ENCODE measurements around the gene SLC16A9.
A peak's percentile ranks its signal among the peaks of the same experiment; 100 is the strongest.
"Not testable (repeated sequence)": the region's sequence is repeated elsewhere in the genome, so short reads cannot be mapped to it uniquely, and the experiment has no call there.

SLC16A9 gene

GRCh38 chr10:59674215-59674836 lies 35.3 kb downstream of the SLC16A9 start:
- DNase-seq (ENCODE audit: low read depth): peak; percentile 33
- H3K4me3 ChIP-seq (ENCODE audit: low read length): no peak overlapping the region
- TF ChIP-seq, protein P1, sequence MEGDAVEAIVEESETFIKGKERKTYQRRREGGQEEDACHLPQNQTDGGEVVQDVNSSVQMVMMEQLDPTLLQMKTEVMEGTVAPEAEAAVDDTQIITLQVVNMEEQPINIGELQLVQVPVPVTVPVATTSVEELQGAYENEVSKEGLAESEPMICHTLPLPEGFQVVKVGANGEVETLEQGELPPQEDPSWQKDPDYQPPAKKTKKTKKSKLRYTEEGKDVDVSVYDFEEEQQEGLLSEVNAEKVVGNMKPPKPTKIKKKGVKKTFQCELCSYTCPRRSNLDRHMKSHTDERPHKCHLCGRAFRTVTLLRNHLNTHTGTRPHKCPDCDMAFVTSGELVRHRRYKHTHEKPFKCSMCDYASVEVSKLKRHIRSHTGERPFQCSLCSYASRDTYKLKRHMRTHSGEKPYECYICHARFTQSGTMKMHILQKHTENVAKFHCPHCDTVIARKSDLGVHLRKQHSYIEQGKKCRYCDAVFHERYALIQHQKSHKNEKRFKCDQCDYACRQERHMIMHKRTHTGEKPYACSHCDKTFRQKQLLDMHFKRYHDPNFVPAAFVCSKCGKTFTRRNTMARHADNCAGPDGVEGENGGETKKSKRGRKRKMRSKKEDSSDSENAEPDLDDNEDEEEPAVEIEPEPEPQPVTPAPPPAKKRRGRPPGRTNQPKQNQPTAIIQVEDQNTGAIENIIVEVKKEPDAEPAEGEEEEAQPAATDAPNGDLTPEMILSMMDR (conservative IDR thresholded peaks at IDR 0.05; ENCODE audit: low read length): no peak

GRCh38 chr10:59672150-59672875 lies 37.3 kb downstream of the SLC16A9 start:
- H3K4me3 ChIP-seq (ENCODE audit: low read length): no peak overlapping the region
- TF ChIP-seq, protein P1 (conservative IDR thresholded peaks at IDR 0.05; ENCODE audit: low read length): no peak
- DNase-seq (ENCODE audit: low read depth): no peak

- TF ChIP-seq, protein P1 (conservative IDR thresholded peaks at IDR 0.05; ENCODE audit: low read length): no peak
- no peak for DNase-seq (ENCODE audit: low read depth)
- H3K4me3 ChIP-seq (ENCODE audit: low read length): no peak overlapping the region
Observed at GRCh38 chr10:59670269-59670668, 39.4 kb downstream of the SLC16A9 start.

GRCh38 chr10:59668096-59668495 lies 41.6 kb downstream of the SLC16A9 start:
- peak; percentile 47 for DNase-seq (ENCODE audit: low read depth)
- no peak overlapping the region for H3K4me3 ChIP-seq (ENCODE audit: low read length)

GRCh38 chr10:59666310-59666709 lies 43.3 kb downstream of the SLC16A9 start:
- no peak overlapping the region for H3K4me3 ChIP-seq (ENCODE audit: low read length)
- no peak for DNase-seq (ENCODE audit: low read depth)
- TF ChIP-seq, protein P1 (conservative IDR thresholded peaks at IDR 0.05; ENCODE audit: low read length): no peak

More at GRCh38 chr10:59668096-59668495, 41.6 kb downstream of the SLC16A9 start:
- TF ChIP-seq, protein P1 (conservative IDR thresholded peaks at IDR 0.05; ENCODE audit: low read length): no peak

- H3K4me3 ChIP-seq (ENCODE audit: low read length); DNase-seq (ENCODE audit: low read depth): not testable (repeated sequence)
Observed at GRCh38 chr10:59663213-59663612, 46.4 kb downstream of the SLC16A9 start.

- DNase-seq (ENCODE audit: low read depth): no peak
- no peak overlapping the region for H3K4me3 ChIP-seq (ENCODE audit: low read length)
- TF ChIP-seq, protein P1 (conservative IDR thresholded peaks at IDR 0.05; ENCODE audit: low read length): no peak
Observed at GRCh38 chr10:59657724-59658123, 51.9 kb downstream of the SLC16A9 start.

All from AG10803 (cell line).